GM23338 (cell line): ENCODE measurements around the gene PHC3. TPM values are rescaled to one million over a fixed set of nuclear protein-coding genes. Genes with fewer than 3 reads are reported as not detected.

Experiments
- ATAC-seq: fragments of 200-7000 bp; cut with Tn5 transposase; 3 replicates; pipeline ENCODE4 v1.9.1; 2020
- DNase-seq: peaks from one replicate; pipeline ENCODE4 v3.0.0-alpha.2; 2015; ENCODE audit warnings: low spot score
- H2AFZ ChIP-seq: fragments of 200-600 bp; sonication (generic); 2 replicates; pipeline ENCODE4 v1.8.0; 2016; ENCODE audit warnings: antibody characterized with exemption, mild to moderate bottlenecking, moderate library complexity
- H3F3A ChIP-seq: fragments of 200-600 bp; sonication (generic); replicated peaks from 2 replicates; pipeline ENCODE4 v1.8.0; 2017; ENCODE audit warnings: antibody characterized with exemption, mixed run types, low read depth
- H3K27ac ChIP-seq: fragments of 200-600 bp; sonication (generic); 2 replicates; pipeline ENCODE4 v1.6.1; 2016; ENCODE audit warnings: low read depth
- H3K27me3 ChIP-seq: fragments of 200-600 bp; sonication (generic); 2 replicates; pipeline ENCODE4 v1.8.0; 2016; ENCODE audit warnings: mild to moderate bottlenecking, mixed run types, moderate library complexity; ENCODE audit not compliant: insufficient read depth
- H3K36me3 ChIP-seq: fragments of 200-600 bp; sonication (generic); 2 replicates; pipeline ENCODE4 v1.8.0; 2016; ENCODE audit warnings: mild to moderate bottlenecking; ENCODE audit not compliant: insufficient read depth
- H3K4me1 ChIP-seq: fragments of 200-600 bp; sonication (generic); 2 replicates; pipeline ENCODE4 v1.8.0; 2016; ENCODE audit warnings: mild to moderate bottlenecking, moderate library complexity; ENCODE audit not compliant: insufficient read depth
- H3K4me2 ChIP-seq: fragments of 200-600 bp; sonication (generic); 2 replicates; pipeline ENCODE4 v1.7.1; 2017; ENCODE audit warnings: mixed run types
- H3K4me3 ChIP-seq: fragments of 200-600 bp; sonication (generic); 2 replicates; pipeline ENCODE4 v1.6.1; 2016; ENCODE audit warnings: mixed run types
- H3K79me2 ChIP-seq: fragments of 200-600 bp; sonication (generic); replicated peaks from 2 replicates; pipeline ENCODE4 v1.8.0; 2017; ENCODE audit warnings: mild to moderate bottlenecking; ENCODE audit not compliant: insufficient read depth
- H3K9me2 ChIP-seq: fragments of 200-600 bp; sonication (generic); 2 replicates; pipeline ENCODE4 v1.8.0; 2017; ENCODE audit not compliant: insufficient read depth
- H4K20me1 ChIP-seq: fragments of 200-600 bp; sonication (generic); replicated peaks from 2 replicates; pipeline ENCODE4 v1.8.0; 2017; ENCODE audit warnings: mild to moderate bottlenecking; ENCODE audit not compliant: insufficient read depth
- H3K27ac Mint-ChIP-seq: 2 replicates; pipeline ENCODE4 v1.8.0; 2020; ENCODE audit warnings: inconsistent platforms, mild to moderate bottlenecking, moderate library complexity, mixed read lengths
- H3K27me3 Mint-ChIP-seq: 3 replicates; pipeline ENCODE4 v1.8.0; 2022; ENCODE audit warnings: low read depth, mild to moderate bottlenecking, moderate library complexity, mixed read lengths, inconsistent platforms; ENCODE audit not compliant: insufficient read depth, poor library complexity
- H3K36me3 Mint-ChIP-seq: 3 replicates; pipeline ENCODE4 v1.8.0; 2021; ENCODE audit warnings: low read depth, mild to moderate bottlenecking, inconsistent platforms, moderate library complexity, mixed read lengths
- H3K4me1 Mint-ChIP-seq: 3 replicates; pipeline ENCODE4 v1.8.0; 2020; ENCODE audit warnings: mild to moderate bottlenecking, inconsistent platforms, mixed read lengths
- H3K4me3 Mint-ChIP-seq: 3 replicates; pipeline ENCODE4 v1.8.0; 2021; ENCODE audit warnings: moderate library complexity, mild to moderate bottlenecking, inconsistent platforms, mixed read lengths
- H3K9me3 Mint-ChIP-seq: 3 replicates; pipeline ENCODE4 v1.8.0; 2020; ENCODE audit warnings: moderate library complexity, mild to moderate bottlenecking, inconsistent platforms, mixed read lengths
- CTCF ChIP-seq, 2 experiments: fragments of 200-600 bp in 1 of 2; sonication (generic) in 1 of 2; conservative IDR thresholded peaks; 2 replicates each; pipeline versions ENCODE4 v1.5.1 to v1.6.1; 2016 to 2017; ENCODE audit warnings: antibody characterized with exemption in 2 of 2, low read depth in 2 of 2, mild to moderate bottlenecking in 2 of 2, moderate library complexity in 1 of 2
- ETS1 ChIP-seq: IDR thresholded peaks from 2 replicates; pipeline ENCODE4 v1.6.1; 2016; ENCODE audit warnings: antibody characterized with exemption
- EZH2 ChIP-seq: fragments of 200-600 bp; sonication (generic); IDR thresholded peaks from one replicate; pipeline ENCODE4 v1.8.0; 2017; ENCODE audit warnings: antibody characterized with exemption, mild to moderate bottlenecking, low read depth; ENCODE audit not compliant: unreplicated experiment
- EZH2phosphoT487 ChIP-seq: fragments of 200-600 bp; sonication (generic); IDR thresholded peaks from one replicate; pipeline ENCODE4 v1.8.1; 2018; ENCODE audit warnings: antibody characterized with exemption; ENCODE audit not compliant: unreplicated experiment
- JUNB ChIP-seq: IDR thresholded peaks from one replicate; pipeline ENCODE4 v1.6.1; 2016; ENCODE audit warnings: antibody characterized with exemption; ENCODE audit not compliant: unreplicated experiment
- NANOG ChIP-seq: IDR thresholded peaks from 2 replicates; pipeline ENCODE4 v1.6.1; 2016; ENCODE audit warnings: antibody characterized with exemption, borderline replicate concordance
- POLR2AphosphoS5 ChIP-seq: IDR thresholded peaks from 2 replicates; pipeline ENCODE4 v1.6.1; 2016; ENCODE audit warnings: antibody characterized with exemption, low read depth
- REST ChIP-seq: IDR thresholded peaks from one replicate; pipeline ENCODE4 v1.6.1; 2018; ENCODE audit warnings: antibody characterized with exemption; ENCODE audit not compliant: unreplicated experiment
- STAT1 ChIP-seq: IDR thresholded peaks from one replicate; pipeline ENCODE4 v1.6.1; 2016; ENCODE audit warnings: antibody characterized with exemption; ENCODE audit not compliant: unreplicated experiment
- ZNF331 ChIP-seq: fragments of 250-450 bp; sonication (Bioruptor Pico); IDR thresholded peaks from 2 replicates; pipeline ENCODE4 v1.5.0; 2020; ENCODE audit warnings: low read depth, mild to moderate bottlenecking, moderate library complexity
- ZNF462 ChIP-seq: fragments of 250-450 bp; sonication (Bioruptor Pico); IDR thresholded peaks from 2 replicates; pipeline ENCODE4 v1.5.0; 2020; ENCODE audit warnings: mild to moderate bottlenecking, moderate library complexity
- polyA plus RNA-seq: library from polyadenylated mRNA; unstranded; fragments of >200 nt; fragmentation: Nextera tagmentation; extraction: Ambion mirVana; gene quantifications from 2 replicates; pipeline ENCODE4 v1.2.1, GENCODE V29; 2016
- total RNA-seq: library from RNA; depleted of rRNA; stranded (reverse); fragments of >200 nt; shearing (Covaris generic); gene quantifications from 2 replicates; pipeline ENCODE4 v1.2.3, GENCODE V29; 2014

The PHC3 gene
- total and polyA plus RNA-seq, 2 experiments from 2014 or later, result 23.9 to 83.5 TPM

GRCh38 chr3:170100944-170101343 is 80.6 kb downstream of the PHC3 start (continued):
- no peak for TF ChIP-seq ETS1

GRCh38 chr3:170098753-170099152 is 82.8 kb downstream of the PHC3 start:
- DNase-seq (no peak), ATAC-seq (no peak)
- H3K4me3 Mint-ChIP-seq, result no peak overlapping the region
- Histone ChIP-seq H3K27me3 (no peaks in the 10 kb centered on the region), H3K36me3 (peaks cover 20% of the 10 kb centered on the region), H3F3A (no peaks in the 10 kb centered on the region), H3K79me2 (no peaks in the 10 kb centered on the region), H3K27ac (no peak overlapping the region), H4K20me1 (no peaks in the 10 kb centered on the region), H3K4me1 (no peaks in the 10 kb centered on the region), H2AFZ (no peak overlapping the region), H3K4me3 (no peak overlapping the region), H3K9me2 (no peaks in the 10 kb centered on the region), H3K4me2 (no peak overlapping the region)
- no peaks in the 10 kb centered on the region for H3K4me1 Mint-ChIP-seq
- H3K9me3 Mint-ChIP-seq, result no peaks in the 10 kb centered on the region; the same call in 2 of the 3 replicates
- H3K27ac Mint-ChIP-seq, result no peak overlapping the region
- H3K36me3 Mint-ChIP-seq, result peaks cover 33% of the 10 kb centered on the region
- no peaks in the 10 kb centered on the region for H3K27me3 Mint-ChIP-seq
- no peak for TF ChIP-seq STAT1
- TF ChIP-seq ZNF462 (CRISPR knock-in tag), result no peak
- no peak for TF ChIP-seq EZH2
- TF ChIP-seq ZNF331 (CRISPR knock-in tag), result no peak
- TF ChIP-seq EZH2phosphoT487, result no peak
- TF ChIP-seq ETS1, result no peak
- TF ChIP-seq POLR2AphosphoS5, result no peak
- no peak for TF ChIP-seq REST
- no peak for TF ChIP-seq CTCF (conservative IDR thresholded peaks at IDR 0.05; ENCODE audit: low read depth in 2 of 2)
- no peak for TF ChIP-seq JUNB
- no peak for TF ChIP-seq NANOG
